ENCODE results near the gene CCDC85C. TPM values are rescaled to one million over a fixed set of nuclear protein-coding genes. Genes with fewer than 3 reads are reported as not detected.
A peak's percentile ranks its signal among the peaks of the same experiment; 100 is the strongest.

Gene CCDC85C
- total RNA-seq, 1 donor from 2014 or later: 25.0 TPM

DNA sequence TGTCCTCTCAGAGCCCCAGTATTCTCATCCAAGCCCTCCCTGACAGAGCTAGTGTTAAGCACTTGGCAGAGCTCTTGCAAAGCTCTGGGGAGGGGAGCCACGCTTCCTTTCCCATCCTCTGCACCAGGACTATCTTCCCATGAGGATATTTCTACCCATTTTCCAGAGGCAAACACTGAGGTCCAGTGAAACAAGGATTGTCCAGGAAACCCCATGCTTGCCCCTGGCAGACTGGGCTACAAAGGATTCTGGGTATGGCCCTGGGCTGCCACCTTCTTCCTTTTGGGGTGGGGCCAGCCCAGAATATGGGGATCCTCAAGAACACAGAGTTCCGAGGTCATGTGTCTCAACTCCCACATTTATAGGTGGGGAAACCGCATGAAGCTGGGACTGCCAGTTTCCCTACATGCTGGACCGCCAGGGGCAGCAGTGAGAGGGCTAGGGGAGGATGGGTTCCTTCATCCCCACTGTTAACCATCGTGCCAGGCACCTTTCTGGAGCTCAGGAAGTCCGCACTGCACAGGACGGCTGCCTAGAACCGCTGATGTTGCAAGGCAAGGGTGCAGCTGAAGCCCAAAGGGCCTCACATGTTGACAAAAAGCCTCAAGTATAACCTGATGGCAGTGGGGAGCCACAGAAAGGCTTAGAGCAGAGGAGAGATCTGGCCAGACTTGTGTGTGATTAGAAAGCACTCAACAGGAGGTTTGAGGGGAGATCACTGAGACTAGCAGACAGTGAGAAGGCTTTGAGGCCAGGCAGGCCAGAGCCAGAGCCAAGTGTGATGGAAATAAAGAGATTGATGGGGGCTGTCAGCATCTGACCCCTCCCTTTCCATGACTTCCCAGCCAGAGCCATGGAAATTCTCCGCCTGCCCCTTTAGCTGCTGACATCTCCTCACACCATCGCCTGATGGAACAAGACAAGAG lies 5.5 kb upstream of the CCDC85C start:
- ATAC-seq: no peak
- no peak for DNase-seq (ENCODE audit: low spot score)

DNA sequence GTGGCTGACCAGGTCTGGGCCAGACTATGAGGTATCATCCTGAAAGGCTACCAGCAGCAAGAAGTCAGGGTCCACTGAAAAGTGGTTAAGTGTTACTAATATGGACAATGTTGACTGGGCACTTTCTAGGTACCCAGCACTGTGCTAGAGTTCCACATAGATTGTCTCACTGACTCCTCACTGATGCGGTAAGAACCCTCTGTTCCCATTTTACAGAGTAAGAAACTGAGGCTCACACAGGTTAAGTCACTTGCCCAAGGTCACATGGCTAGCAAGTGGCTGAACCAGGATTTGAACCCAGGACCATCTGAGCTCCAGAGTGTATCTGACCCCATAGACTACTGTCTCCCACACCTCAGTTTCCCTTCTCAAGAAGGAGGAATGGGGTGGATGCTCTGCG lies 4.6 kb upstream of the CCDC85C start:
- no peak for ATAC-seq

DNA sequence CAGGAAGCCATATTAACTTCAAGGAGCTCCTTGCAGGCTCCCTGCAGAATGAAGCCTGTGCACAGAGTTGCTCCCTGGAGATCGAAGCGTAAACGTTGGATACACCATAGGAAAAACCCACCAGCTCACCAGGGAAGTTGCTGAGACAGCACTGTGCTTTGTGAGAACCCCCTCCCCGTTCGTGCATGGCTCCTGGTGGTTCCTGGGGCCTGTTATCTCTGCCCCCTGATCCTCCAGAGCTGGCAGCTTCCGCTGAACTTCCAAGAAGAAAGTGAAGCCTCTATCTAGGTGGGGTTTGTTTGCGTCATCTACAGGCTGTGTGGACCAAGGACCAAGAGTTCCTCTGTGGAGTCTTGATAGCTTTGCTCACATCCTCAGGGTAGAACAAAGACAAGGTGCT lies 2.4 kb upstream of the CCDC85C start:
- DNase-seq (ENCODE audit: low spot score) (no peak), ATAC-seq (no peak)

More for the DNA sequence above, 4.6 kb upstream of the CCDC85C start:
- DNase-seq (ENCODE audit: low spot score): no peak

DNA sequence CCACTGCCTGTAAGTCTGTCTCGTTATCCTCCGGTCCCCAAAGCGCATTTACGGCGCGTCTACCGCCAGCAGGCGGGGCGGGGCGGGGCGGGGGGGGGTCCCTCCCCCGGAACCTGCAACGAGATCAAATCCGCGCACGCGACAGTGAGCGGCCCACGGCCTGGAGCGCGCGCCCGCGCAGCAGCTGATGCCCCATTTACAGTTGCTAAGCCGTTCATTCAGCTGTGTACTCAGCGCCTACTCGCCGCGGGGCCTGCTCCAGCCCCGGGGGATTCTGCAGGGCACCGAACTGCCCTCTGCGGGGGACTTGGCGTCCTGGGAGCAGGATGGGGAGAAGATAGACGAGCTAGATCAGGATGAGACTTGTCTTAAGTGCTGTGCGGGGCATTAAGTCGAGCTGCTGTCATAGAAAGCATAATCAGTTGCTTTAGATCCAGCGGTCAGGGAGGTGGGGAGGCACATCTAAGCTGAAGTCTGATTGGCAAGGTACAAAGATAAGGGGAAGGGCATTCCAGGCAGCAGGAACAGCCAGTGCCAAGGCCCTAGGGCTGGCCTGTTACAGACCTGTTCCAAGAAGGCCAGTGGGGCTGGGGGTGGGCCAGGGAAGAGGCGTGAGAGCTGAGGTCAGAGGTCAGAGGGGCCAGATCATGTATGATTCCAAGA lies 1.4 kb upstream of the CCDC85C start:
- ATAC-seq (peak; percentile 42), DNase-seq (ENCODE audit: low spot score) (peak; percentile 77)

DNA sequence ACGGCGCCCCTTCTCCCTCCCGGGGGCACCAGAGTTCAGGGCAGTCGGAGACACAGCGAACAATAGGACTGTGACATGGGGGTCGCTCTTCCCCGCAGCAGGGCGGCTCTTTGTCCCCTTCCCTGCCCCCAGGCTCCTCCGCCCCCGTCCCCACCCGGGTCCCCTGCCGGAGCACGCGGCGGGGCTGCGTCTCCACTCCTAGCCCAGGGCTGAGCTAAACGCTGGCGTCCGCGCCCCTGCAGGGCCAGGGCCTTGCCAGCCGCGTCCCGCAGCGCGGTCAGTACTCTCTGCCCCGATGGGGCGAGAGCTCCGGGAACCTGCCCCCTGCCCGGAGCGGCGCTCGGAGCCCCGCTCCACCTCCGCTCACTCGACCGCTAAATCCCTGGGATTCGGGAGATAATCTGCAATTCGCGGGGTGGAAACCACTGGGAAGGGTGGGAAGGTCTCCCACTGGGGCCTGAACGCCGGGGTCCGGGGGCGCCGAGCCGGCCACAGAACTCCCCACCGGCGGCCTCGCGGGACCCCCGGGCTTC lies 825 bp upstream of the CCDC85C start:
- ATAC-seq: peak; percentile 8
- no peak for DNase-seq (ENCODE audit: low spot score)

DNA sequence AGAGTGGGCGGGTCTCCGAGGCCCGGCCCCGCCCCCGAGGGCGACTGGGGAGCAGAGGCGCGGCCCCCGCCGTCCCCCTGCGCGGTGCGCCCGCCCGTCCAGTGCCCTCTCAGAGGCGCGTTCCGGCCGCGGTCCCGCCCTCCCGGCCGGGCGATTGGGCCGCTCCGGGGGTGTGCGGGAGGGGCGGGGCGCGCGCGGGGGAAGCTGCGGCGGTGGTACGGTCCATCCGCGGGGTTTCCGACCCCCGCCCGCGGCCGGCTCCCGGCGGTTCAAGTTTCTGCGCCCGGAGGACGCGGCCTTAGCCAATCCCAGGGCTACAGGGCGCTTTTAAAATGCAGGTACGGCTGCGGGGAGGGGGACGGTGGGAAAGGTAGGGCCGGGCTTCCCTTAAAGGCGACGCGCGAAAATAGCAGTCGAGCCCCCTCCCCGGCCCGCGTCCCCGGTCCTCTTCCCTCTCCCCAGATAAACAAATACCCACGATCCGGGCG lies 315 bp upstream of the CCDC85C start:
- ATAC-seq: peak; percentile 79
- DNase-seq (ENCODE audit: low spot score): peak; percentile 96

DNA sequence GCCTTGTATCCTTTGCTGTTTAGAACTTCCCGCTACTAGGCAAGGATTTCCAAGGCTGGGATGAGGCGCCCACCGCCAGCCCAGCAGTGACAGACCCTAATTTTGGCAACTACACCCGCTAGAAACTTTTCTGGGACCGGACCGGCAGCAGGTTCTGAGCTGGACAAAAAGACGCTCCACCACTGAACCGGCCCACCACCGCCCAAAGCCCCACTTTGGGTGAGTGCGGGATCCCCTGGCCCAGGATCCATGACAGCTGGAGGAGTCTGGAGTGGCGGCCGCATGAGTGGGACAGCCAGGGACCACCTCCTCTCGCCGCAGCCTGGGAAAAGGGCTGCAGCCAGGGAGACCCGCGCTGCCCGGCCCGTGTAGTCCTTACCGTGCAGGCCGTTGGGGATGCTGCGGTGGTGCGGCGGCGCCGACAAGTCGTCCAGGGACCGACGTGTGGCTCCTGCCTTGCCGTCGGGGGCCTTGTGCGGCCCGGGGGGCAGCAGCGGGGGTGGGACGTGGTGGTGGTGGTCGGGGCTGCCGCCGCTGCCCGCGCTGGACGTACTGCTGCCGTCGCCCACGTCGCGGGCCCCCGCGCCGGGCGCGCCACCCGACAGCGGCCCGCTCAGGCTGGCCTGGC lies 1.1 kb downstream of the CCDC85C start:
- ATAC-seq (no peak), DNase-seq (ENCODE audit: low spot score) (no peak)

DNA sequence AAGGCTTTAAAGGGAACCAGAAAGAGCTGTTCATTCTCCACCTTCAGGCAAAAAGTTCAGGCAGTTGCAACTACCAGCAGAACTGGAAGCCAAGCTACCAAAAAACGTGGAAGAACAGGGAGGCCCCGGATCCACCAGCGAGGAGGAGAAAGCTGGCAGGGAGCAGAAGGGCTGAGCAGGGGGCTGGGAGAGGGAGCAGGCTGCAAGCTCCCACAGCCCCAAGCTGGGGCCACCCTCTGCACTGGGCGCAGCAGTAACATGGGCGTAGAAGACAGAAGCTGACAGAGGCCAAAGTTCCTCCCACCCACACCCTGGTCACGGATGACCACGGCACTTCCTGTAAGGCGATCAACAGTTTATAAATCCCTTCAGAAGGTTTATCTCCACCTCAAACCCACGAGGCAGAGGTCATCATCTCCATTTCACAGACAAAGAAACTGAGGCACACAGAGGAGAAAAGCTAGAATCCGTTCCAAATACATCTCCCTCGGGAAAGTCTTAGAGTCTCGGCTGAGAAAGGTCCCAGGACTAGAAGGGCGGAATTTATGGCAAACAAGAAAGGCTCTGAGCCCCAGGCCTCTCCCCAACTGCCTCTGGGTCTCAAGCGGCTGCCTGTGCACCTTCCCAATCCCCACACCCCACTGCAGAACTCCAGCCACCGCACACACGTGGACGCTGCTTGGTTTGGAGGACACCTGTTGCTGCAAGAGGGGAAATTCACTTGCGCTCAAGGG lies 1.8 kb downstream of the CCDC85C start:
- ATAC-seq: peak; percentile 55
- peak; percentile 89 for DNase-seq (ENCODE audit: low spot score)

DNA sequence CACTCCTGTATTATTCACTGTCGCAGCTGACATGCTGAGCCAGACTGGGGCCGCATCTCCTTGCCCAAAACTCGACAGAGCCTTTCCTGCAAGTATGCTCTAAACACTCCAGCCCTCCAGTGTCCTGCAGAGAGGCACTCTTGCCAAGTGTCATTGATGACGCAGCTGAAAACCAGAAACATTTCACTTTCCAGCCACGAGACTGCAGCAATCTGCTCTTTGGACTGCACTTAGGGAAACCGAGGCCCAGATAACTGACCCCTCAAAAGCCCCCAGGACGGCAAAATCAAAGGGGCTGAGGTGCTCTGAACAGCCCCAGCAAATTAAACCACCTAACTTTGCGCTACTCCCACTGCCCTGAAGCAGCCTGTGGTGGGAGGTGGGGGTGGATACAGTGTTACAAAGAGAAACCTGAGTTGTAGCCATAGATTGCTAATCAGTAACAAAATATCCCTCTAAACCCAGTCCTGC lies 2.6 kb downstream of the CCDC85C start:
- DNase-seq (ENCODE audit: low spot score): peak; percentile 89

DNA sequence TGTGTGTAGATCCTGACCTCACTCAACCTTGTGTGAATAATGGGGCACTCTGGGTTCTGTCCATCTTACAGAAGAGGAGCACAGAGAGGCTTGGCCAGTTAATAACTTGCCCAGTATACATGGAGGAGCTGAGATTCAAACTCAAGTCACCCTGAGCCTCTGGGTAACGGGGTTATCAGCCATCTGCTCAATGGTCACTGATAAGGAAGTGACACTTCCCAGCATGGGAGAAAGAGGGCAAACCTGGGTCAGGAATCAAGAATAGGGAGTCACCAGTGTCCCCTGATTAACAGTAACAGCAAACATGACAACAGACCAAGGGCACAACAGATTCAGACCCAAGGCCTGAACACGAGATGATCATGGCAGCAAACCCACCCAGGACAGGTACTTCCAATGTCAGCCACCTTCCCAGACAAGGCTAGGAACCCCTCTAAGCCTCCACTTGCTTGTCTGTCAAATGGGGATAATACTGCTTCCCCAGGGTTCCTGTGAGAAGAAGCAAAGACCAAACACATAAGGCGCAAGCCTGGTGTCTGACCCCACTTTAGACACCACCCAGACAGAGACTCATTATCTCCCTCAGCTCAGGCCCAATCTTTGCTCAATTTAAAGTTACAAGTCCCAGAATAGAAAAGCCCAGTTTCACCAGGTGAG lies 3.6 kb downstream of the CCDC85C start:
- no peak for ATAC-seq
- no peak for DNase-seq (ENCODE audit: low spot score)

More for the DNA sequence above, 2.6 kb downstream of the CCDC85C start:
- peak; percentile 15 for ATAC-seq

DNA sequence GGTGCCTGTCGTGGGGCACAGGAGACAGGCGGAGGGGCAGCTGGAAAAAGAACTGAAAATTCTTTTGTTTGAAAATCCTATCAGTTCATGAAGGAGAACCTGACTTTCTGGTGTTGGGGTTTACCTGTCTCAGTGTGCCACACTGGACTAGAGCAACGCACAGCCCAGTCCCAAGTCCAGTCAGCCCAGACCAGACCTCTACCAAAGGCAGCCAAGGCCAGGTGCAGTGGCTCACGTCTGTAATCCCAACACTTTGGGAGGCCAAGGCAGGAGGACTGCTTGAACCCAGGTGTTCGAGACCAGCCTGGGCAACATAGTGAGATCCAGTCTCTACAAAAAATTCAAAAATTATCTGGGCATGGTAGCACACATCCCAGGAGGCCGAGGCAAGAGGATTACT lies 4.6 kb downstream of the CCDC85C start:
- no peak for DNase-seq (ENCODE audit: low spot score)

DNA sequence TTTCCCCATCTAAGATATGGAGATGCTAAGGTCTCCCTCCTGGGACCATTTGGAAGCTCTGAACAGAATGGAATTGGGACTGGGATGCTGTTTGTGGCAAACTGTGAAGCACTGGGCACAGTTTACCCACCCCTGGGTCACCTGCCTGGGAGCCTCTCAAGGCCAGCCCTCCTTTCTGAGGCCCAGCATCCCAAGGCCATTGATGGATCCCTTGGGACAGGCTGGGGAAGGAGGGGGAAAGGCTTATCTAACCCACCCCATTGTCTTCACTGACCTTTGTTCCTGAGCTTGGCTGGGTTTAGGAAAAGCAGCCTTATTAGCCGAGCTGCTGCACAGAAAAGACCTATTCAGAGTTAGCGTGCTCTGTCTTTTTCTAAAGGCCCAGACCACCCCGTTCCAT lies 5.2 kb downstream of the CCDC85C start:
- DNase-seq (ENCODE audit: low spot score) (no peak), ATAC-seq (no peak)

More for the DNA sequence above, 4.6 kb downstream of the CCDC85C start:
- no peak for ATAC-seq

DNA sequence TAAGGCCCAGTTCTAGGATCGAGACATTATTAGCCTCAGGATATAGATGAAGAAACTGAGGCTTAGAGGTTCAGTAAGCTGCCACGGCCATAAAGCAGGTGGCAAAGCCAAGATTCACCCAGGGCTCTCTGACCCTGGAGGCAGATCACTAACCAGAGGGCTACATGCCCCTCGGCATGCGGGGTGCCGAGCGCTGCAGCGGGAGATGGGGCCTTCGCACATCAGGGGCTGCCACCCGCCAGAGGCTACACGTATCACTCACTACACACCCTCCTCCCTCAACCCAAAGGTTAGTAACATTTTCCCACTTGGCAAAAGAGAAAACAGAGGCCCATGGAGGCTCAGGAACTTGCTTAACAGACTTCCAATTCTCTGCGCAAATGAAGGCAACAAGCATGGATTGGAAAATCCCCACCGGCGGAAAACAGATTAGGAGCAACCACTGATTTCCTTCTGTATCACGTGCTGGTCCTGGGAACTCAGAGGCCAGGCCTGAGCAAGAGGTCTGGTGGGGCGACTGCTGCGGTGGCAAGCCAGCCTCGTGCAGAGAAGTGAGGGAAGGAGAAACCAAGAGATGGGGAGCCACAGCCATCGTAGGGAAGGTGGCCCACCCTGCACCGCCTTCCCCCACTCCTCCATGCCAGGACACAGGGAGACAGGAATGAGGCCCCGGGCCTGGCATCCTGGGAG lies 6.0 kb downstream of the CCDC85C start:
- DNase-seq (ENCODE audit: low spot score) (no peak), ATAC-seq (no peak)

DNA sequence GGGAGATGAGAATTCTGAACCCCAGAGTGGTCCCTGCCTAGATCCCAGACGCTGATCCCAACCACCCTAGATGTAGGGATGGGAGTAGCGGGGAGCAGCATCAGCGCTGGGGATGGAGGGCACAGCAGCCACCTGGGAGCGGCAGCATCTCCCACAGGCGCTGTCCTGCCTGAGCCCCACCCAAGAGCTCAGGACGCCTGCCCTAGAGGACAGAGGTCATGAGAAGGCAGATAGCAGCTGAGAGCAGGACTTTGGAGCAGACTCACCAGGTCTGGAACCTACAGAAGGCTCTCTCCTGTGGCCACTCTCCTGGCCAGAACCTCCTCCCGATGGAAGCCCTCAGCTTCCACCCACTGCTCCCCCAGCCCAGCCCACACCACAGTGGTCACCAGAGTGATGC lies 7.2 kb downstream of the CCDC85C start:
- peak; percentile 78 for DNase-seq (ENCODE audit: low spot score)

DNA sequence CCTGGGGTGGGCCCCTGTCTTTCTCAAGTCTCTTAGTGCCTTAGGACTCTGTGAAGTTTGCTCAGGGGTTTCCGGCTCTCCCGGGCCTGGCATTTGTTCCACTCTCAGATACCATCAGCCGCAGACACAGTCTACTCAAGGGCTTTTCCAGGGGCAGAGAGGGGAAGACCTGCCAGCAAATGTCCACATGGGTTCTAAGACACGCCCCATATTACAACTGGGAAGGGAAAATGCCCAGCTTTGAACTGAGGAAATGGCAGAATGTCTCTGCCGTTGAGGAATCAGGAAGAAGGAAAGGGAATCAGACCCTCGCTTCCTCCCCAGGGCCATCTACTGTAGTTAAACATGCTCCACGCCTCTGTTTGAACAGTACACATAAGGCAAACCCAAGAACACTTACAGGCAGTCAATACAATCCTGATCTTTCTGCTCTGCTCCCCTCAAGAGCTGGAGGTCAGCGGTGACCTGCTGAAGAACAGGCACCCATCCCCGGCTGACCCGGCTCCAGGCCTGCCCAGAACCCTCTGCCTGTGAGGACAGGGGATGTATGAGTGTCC lies 7.9 kb downstream of the CCDC85C start:
- ATAC-seq: no peak
- no peak for DNase-seq (ENCODE audit: low spot score)

More for the DNA sequence above, 7.2 kb downstream of the CCDC85C start:
- ATAC-seq: peak; percentile 76

DNA sequence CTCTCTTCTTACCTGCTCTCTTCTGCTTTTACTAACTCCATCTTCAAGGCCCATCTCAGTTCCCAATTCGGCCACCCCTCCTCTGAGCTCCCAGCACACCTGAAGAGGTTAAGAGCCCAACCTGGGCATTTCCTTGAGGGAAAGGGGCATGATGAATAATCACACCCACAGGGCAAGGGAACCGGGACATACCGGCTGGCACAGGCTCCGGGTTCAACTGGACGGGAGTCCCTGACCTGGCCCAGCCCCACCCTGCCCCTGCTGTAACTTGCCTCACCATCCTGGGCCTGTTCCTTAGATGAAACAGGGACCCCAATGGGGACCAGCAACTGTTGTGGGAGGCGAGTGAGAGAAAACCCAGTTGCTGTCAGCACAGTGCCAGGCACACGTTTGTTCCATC lies 8.5 kb downstream of the CCDC85C start:
- DNase-seq (ENCODE audit: low spot score): no peak
- ATAC-seq: no peak

DNA sequence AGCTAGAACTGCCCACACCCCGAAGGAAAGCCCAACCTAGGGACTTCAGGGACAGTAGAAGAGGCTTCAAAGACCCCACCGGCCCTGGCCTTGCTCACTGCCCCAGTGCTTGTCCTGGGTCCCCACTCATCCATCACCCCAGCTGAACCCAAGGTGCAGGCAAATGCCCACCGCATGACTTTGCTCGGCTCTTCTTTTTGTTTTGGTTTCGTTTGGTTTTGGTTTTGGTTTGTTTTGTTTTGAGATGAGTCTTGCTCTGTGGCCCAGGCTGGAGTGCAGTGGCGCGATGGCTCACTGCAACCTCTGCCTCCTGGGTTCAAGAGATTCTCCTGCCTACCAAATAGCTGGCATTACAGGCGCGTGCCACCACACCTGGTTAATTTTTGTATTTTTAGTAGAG lies 9.0 kb downstream of the CCDC85C start:
- DNase-seq (ENCODE audit: low spot score) (no peak), ATAC-seq (no peak)

DNA sequence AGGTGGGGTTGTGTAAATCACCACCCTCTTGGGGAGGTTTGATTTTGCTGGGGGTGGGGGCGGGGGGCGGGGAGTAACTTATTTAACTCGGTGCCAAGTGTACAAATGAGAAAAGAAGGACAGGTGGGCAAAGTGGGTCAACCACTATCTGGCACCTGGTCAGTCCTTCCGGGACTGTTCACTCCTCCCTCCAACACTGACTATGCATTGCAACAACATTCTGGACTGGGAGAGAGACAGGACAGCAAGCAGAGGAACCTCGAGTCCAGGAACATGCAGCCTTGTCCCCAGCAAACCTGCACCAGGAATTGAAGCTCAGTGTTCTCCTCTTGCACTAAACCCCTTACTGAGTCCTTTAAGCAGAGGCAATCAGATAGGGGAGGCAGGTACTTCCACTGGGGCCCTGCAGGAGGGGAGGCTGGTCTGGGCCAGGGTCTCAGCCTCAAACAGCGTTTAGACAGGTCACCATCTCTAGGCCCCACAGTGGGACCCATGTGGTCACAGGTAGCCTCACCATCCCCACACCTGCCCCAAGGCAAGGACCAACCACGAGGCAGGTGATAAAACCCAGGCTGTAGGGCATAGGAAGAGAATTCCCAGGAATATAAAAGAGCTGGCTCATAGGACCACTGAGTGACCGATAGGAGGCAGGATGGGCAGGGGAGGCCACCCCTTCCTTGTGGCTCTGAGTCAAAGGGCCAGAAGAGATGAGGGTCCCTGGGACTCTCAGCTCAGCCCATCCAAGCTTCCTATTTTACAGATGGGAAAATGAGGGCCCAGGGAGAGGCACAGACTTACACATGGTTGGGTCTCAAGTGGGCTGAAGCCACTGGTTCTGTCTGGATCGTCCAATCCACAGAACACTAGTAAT lies 9.8 kb downstream of the CCDC85C start:
- no peak for ATAC-seq
- no peak for DNase-seq (ENCODE audit: low spot score)

Data from left lobe of liver (tissue), 2 donors.